Ishikawa (cell line): ENCODE data around the gene SEPTIN10.

ENCODE experiments used
- MAX ChIP-seq: IDR thresholded peaks from 2 replicates; pipeline ENCODE4 v1.6.1; 2012
- NFIC ChIP-seq: IDR thresholded peaks from 2 replicates; pipeline ENCODE4 v1.6.1; 2012

GRCh38 chr2:109624339-109624738, 10.6 kb upstream of the SEPTIN10 start:
- no peak for TF ChIP-seq MAX
- no peak for TF ChIP-seq NFIC
